ENCODE results near the gene C1S. TPM values are rescaled to one million over a fixed set of nuclear protein-coding genes. Genes with fewer than 3 reads are reported as not detected.

Gene C1S
- total and polyA plus RNA-seq, 9 of the 15 experiments (the other 6 are each of a cell fraction or from before 2014, with no cell fraction given): 0.08 to 0.84 (median 0.27) TPM

- TF ChIP-seq GATA2 (CRISPR knock-in tag; IDR thresholded peaks at IDR 0.05): no peak
- TF ChIP-seq PRMT5 (CRISPR knock-in tag; IDR thresholded peaks at IDR 0.05): no peak
Observed at GRCh38 chr12:7013101-7013500, 47.4 kb upstream of the C1S start (continued).

- Histone ChIP-seq H3K9me3 (replicated peaks; ENCODE audit: control insufficient read depth, insufficient read depth, low read depth, low read length) (no peaks in the 10 kb centered on the region), H3K4me1 (replicated peaks in 1 of 2; ENCODE audit: control insufficient read depth in 2 of 2, insufficient read depth in 2 of 2, low read length in 2 of 2) (peaks cover 9 to 33% of the 10 kb centered on the region in 2 experiments), H3K27ac (ENCODE audit: extremely low read depth, low read depth, low read length) (no peak overlapping the region), H4K20me1 (replicated peaks; ENCODE audit: control insufficient read depth, insufficient read depth, low read length) (peaks cover 4% of the 10 kb centered on the region; the same call in 1 of the 2 replicates), H3K27me3 (ENCODE audit: control insufficient read depth in 2 of 2, insufficient read depth in 2 of 2, low read length in 2 of 2) (no peaks in the 10 kb centered on the region), H2AFZ (ENCODE audit: low read depth, low read length) (no peak overlapping the region), H3K9me1 (ENCODE audit: control insufficient read depth, insufficient read depth, low read length) (no peaks in the 10 kb centered on the region), H3K36me3 (ENCODE audit: control insufficient read depth, insufficient read depth, low read length) (peaks cover 26% of the 10 kb centered on the region; the same call in 2 of the 3 replicates), H3K9ac (ENCODE audit: insufficient read depth in 1 of 2, low read depth in 2 of 2, low read length in 2 of 2) (no peak overlapping the region), H3K4me3 (no peak overlapping the region), H3K79me2 (ENCODE audit: control insufficient read depth, insufficient read depth, low read length) (peaks cover 44% of the 10 kb centered on the region), H3K4me2 (ENCODE audit: insufficient read depth, low read length) (no peak overlapping the region)
- no peak for FAIRE-seq
- BruUV-seq (replicated peaks): no TSS peak
- intact Hi-C loops (cut with micrococcal nuclease) (loop anchor here (5.0 kb wide), 1 partner anchor 43 kb away; the partner anchor contains the start of genes EMG1 and PHB2), in situ Hi-C loops (cut with MboI) (no loop called here)
- WGBS (ENCODE audit: insufficient coverage, low coverage, missing lambda C conversion rate): 77% methylated on average over 6 of the region's 6 CpGs
- POLR2A ChIA-PET: interaction anchor here (0.7 to 1.9 kb wide), 5 partner anchors 11 to 594 kb away, joined by 3 to 8 read pairs (median 3); no protein-coding TSS in a partner anchor
- CTCF ChIA-PET (ENCODE audit: low intra/inter-chr PET ratio): no interaction called here
- no peak for DNase-seq (ENCODE audit: extremely low read depth in 1 of 4, low spot score in 3 of 4)
- ATAC-seq: no peak
- TF ChIP-seq TAF7 (tag; IDR thresholded peaks at IDR 0.05) (no peak), ZKSCAN8 (CRISPR knock-in tag; IDR thresholded peaks at IDR 0.05) (no peak), TSHZ1 (CRISPR knock-in tag; IDR thresholded peaks at IDR 0.05) (no peak), MLLT1 (IDR thresholded peaks at IDR 0.05) (no peak), ZNF507 (tag; conservative IDR thresholded peaks at IDR 0.05) (no peak), CREB3 (tag; conservative IDR thresholded peaks at IDR 0.05; ENCODE audit: low read depth) (no peak), U2AF2 (optimal IDR thresholded peaks at IDR 0.05; ENCODE audit: low read depth, low read length) (no peak), FOXM1 (IDR thresholded peaks at IDR 0.05; ENCODE audit: low read depth) (no peak), FOXM1 (CRISPR knock-in tag; IDR thresholded peaks at IDR 0.05; ENCODE audit: low read depth) (no peak)
Observed at GRCh38 chr12:7015555-7016370, 44.8 kb upstream of the C1S start.

All from K562 (cell line).